ENCODE results near the gene RYR1.
"Not testable (repeated sequence)": the region's sequence is repeated elsewhere in the genome, so short reads cannot be mapped to it uniquely, and the experiment has no call there.

GRCh38 chr19:38513156-38513555, 79.7 kb downstream of the RYR1 start:
- not testable (repeated sequence) for TF ChIP-seq CTCF, EP300, POLR2AphosphoS5 (IDR thresholded peaks at IDR 0.05)
